HG03196 (cell line): ENCODE results near the gene PPEF1.

ENCODE experiments used
- ATAC-seq: cut with Tn5 transposase; IDR thresholded peaks from one replicate; pipeline ENCODE4 v1.9.1; 2021; ENCODE audit not compliant: unreplicated experiment

PPEF1 gene

GRCh38 chrX:18875256-18875878, 167.9 kb downstream of the PPEF1 start:
- no peak for ATAC-seq

GRCh38 chrX:18877469-18877868, 170.0 kb downstream of the PPEF1 start:
- ATAC-seq = no peak
